ENCODE results near the gene SPNS2. TPM values are rescaled to one million over a fixed set of nuclear protein-coding genes. Genes with fewer than 3 reads are reported as not detected.

Gene SPNS2
- total and polyA plus RNA-seq, 4 experiments from 2014 or later, result 0.11 to 0.29 (median 0.18) TPM

DNA sequence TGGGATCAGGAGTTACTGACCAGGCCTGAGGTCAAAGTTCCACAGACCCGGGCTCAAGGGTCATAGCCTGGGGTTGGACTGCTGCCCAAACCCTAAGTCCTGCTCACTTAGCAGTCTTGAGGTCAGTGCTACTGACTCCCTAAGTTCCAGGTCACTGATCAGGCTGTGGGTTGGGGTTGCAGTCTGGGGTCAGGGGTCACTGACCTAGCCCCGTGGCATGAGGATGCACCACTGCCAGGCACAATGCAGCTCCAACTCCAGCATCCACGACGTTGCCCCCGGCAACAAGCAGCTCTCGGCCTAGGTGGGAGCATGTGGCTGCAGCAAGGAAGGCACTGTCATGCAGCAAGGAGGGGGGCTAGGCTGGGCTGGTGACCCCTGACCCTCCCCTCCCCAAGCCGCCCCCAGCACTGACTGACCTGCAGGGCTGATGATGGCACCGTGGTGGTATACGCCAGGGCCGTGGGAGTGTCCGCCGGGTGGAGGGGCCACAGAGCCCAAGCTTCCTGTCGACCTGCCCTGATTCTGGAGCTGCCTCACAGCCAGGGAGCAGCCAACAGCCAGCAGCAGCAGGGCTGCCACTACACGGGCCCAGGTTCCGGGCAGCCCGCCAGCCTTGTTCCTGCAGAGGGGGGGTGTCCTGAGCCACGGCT is 60.6 kb downstream of the SPNS2 start:
- no peak overlapping the region for H3K4me3 ChIP-seq (ENCODE audit: low read length in 2 of 2)
- H3K4me1 ChIP-seq (ENCODE audit: insufficient read depth, low read length), result peaks cover 31% of the 10 kb centered on the region
- Mint-ChIP-seq H3K27ac (no peak overlapping the region), H3K4me1 (peaks cover 28 to 49% (median 38%) of the 10 kb centered on the region in 4 donors), H3K36me3 (peaks cover 0 to 14% of the 10 kb centered on the region in 2 donors), H3K27me3 (no peaks in the 10 kb centered on the region), H3K9me3 (no peaks in the 10 kb centered on the region), H3K4me3 (no peak overlapping the region)
- no peaks in the 10 kb centered on the region for H3K9me3 ChIP-seq (ENCODE audit: control insufficient read depth in 1 of 2, low read length in 2 of 2)
- intact Hi-C loops (cut with micrococcal nuclease), result no loop called here
- POLR2A ChIA-PET (ENCODE audit: partially characterized antibody), result no interaction called here
- no peaks in the 10 kb centered on the region for H3K36me3 ChIP-seq (ENCODE audit: insufficient read depth, low read length)
- H3K27ac ChIP-seq (ENCODE audit: low read depth, low read length), result no peak overlapping the region
- H3K27me3 ChIP-seq (ENCODE audit: insufficient read depth, low read length), result no peaks in the 10 kb centered on the region
- CTCF ChIA-PET (ENCODE audit: partially characterized antibody), result no interaction called here
- DNase-seq, result no peak

DNA sequence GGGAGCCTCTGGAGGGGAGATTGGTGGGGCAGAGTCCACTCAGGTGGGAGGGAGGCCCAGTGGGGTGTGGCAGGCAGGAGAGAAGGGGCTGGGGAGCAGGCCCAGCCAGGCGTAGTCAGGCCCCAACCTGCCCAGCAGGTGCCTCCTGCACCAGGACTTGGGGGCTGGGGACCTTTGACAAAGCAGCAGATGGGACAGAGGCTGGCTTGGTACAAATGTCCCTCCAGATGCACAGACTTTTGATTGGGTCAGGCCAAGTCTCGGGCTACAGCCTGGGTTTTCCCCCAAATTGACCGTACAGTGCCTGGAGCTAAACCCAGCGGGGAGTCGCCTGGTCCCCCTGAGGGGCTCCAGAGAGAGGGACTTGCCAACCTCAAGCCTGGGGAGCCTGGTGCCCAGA is 61.3 kb downstream of the SPNS2 start:
- peaks cover 25% of the 10 kb centered on the region for H3K4me1 ChIP-seq (ENCODE audit: insufficient read depth, low read length)
- DNase-seq, result no peak
- CTCF ChIA-PET (ENCODE audit: partially characterized antibody), result no interaction called here
- intact Hi-C loops (cut with micrococcal nuclease), result no loop called here
- no peaks in the 10 kb centered on the region for H3K27me3 ChIP-seq (ENCODE audit: insufficient read depth, low read length)
- H3K36me3 Mint-ChIP-seq, result peaks cover 0 to 7% of the 10 kb centered on the region in 2 donors
- POLR2A ChIA-PET (ENCODE audit: partially characterized antibody), result no interaction called here
- H3K27ac ChIP-seq (ENCODE audit: low read depth, low read length), result no peak overlapping the region
- H3K27ac Mint-ChIP-seq, result peak overlapping the region in 1 of 7 donors; percentile 69
- H3K9me3 ChIP-seq (ENCODE audit: control insufficient read depth in 1 of 2, low read length in 2 of 2), result no peaks in the 10 kb centered on the region
- H3K4me1 Mint-ChIP-seq, result peaks cover 24 to 42% (median 33%) of the 10 kb centered on the region in 4 donors
- H3K36me3 ChIP-seq (ENCODE audit: insufficient read depth, low read length), result no peaks in the 10 kb centered on the region
- H3K9me3 Mint-ChIP-seq, result no peaks in the 10 kb centered on the region
- H3K4me3 ChIP-seq (ENCODE audit: low read length in 2 of 2), result no peak overlapping the region
- no peak overlapping the region for H3K4me3 Mint-ChIP-seq
- H3K27me3 Mint-ChIP-seq, result no peaks in the 10 kb centered on the region

GRCh38 chr17:4560421-4560820 is 61.7 kb downstream of the SPNS2 start, which contains the start of gene GGT6:
TSS of gene GGT6 (minus strand) at chr17:4560577. CDS start at chr17:4560521, 56 bp downstream.
- H3K4me3 Mint-ChIP-seq, result peak within 1 kb of the TSS in 1 of 8 donors; percentile 18

GRCh38 chr17:4560837-4561256 is 62.2 kb downstream of the SPNS2 start:
- Histone ChIP-seq H3K36me3 (ENCODE audit: insufficient read depth, low read length) (no peaks in the 10 kb centered on the region), H3K27ac (ENCODE audit: low read depth, low read length) (no peak overlapping the region), H3K27me3 (ENCODE audit: insufficient read depth, low read length) (no peaks in the 10 kb centered on the region), H3K4me1 (ENCODE audit: insufficient read depth, low read length) (peaks cover 29% of the 10 kb centered on the region), H3K9me3 (ENCODE audit: control insufficient read depth in 1 of 2, low read length in 2 of 2) (no peaks in the 10 kb centered on the region), H3K4me3 (ENCODE audit: low read length in 2 of 2) (no peak overlapping the region)
- ChIA-PET POLR2A (ENCODE audit: partially characterized antibody) (no interaction called here), CTCF (ENCODE audit: partially characterized antibody) (interaction anchor here (1.0 to 1.5 kb wide), 2 partner anchors 10 to 80 kb away, joined by 3 to 4 read pairs; no protein-coding TSS in a partner anchor)
- H3K27me3 Mint-ChIP-seq, result no peaks in the 10 kb centered on the region
- H3K4me3 Mint-ChIP-seq, result no peak overlapping the region
- intact Hi-C loops (cut with micrococcal nuclease), result no loop called here
- peak overlapping the region in 1 of 7 donors; percentile 8 for H3K27ac Mint-ChIP-seq
- no peaks in the 10 kb centered on the region for H3K36me3 Mint-ChIP-seq
- no peaks in the 10 kb centered on the region for H3K9me3 Mint-ChIP-seq
- peaks cover 26 to 40% (median 32%) of the 10 kb centered on the region in 4 donors for H3K4me1 Mint-ChIP-seq
- DNase-seq, result no peak

More at GRCh38 chr17:4560421-4560820, 61.7 kb downstream of the SPNS2 start, which contains the start of gene GGT6:
- H3K27me3 Mint-ChIP-seq, result no peaks in the 10 kb centered on the region
- H3K4me1 Mint-ChIP-seq, result peaks cover 25 to 40% (median 32%) of the 10 kb centered on the region in 4 donors
- no peak within 1 kb of the TSS for H3K4me3 ChIP-seq (ENCODE audit: low read length in 2 of 2)
- ChIA-PET CTCF (ENCODE audit: partially characterized antibody) (interaction anchor here (1.5 kb wide), 1 partner anchor 79 kb away, joined by 4 read pairs; no protein-coding TSS in a partner anchor), POLR2A (ENCODE audit: partially characterized antibody) (no interaction called here)
- H3K4me1 ChIP-seq (ENCODE audit: insufficient read depth, low read length), result peaks cover 28% of the 10 kb centered on the region
- H3K9me3 ChIP-seq (ENCODE audit: control insufficient read depth in 1 of 2, low read length in 2 of 2), result no peaks in the 10 kb centered on the region
- DNase-seq, result no peak
- H3K9me3 Mint-ChIP-seq, result no peaks in the 10 kb centered on the region
- no peaks in the 10 kb centered on the region for H3K27me3 ChIP-seq (ENCODE audit: insufficient read depth, low read length)
- intact Hi-C loops (cut with micrococcal nuclease), result no loop called here
- H3K36me3 ChIP-seq (ENCODE audit: insufficient read depth, low read length), result no peaks in the 10 kb centered on the region
- H3K27ac ChIP-seq (ENCODE audit: low read depth, low read length), result no peak within 1 kb of the TSS
- peaks cover 0 to 2% of the 10 kb centered on the region in 2 donors for H3K36me3 Mint-ChIP-seq
- H3K27ac Mint-ChIP-seq, result peak within 1 kb of the TSS in 2 of 7 donors; percentile 8 to 69

GRCh38 chr17:4562015-4562969 is 63.6 kb downstream of the SPNS2 start:
- H3K4me1 ChIP-seq (ENCODE audit: insufficient read depth, low read length), result peaks cover 23% of the 10 kb centered on the region
- H3K36me3 ChIP-seq (ENCODE audit: insufficient read depth, low read length), result no peaks in the 10 kb centered on the region
- Mint-ChIP-seq H3K36me3 (no peaks in the 10 kb centered on the region), H3K27me3 (peaks cover 0 to 1% of the 10 kb centered on the region in 2 donors), H3K9me3 (no peaks in the 10 kb centered on the region), H3K4me1 (peaks cover 24 to 40% (median 32%) of the 10 kb centered on the region in 4 donors), H3K27ac (peak overlapping the region; percentile 73 to 93 (median 86)), H3K4me3 (peak overlapping the region; percentile 28 to 75 (median 52))
- intact Hi-C loops (cut with micrococcal nuclease), result no loop called here
- H3K27ac ChIP-seq (ENCODE audit: low read depth, low read length), result no peak overlapping the region
- ChIA-PET POLR2A (ENCODE audit: partially characterized antibody) (no interaction called here), CTCF (ENCODE audit: partially characterized antibody) (interaction anchor here (0.6 to 5.4 kb wide), 4 partner anchors 8 to 372 kb away, joined by 3 to 25 read pairs (median 4); no protein-coding TSS in a partner anchor)
- no peaks in the 10 kb centered on the region for H3K9me3 ChIP-seq (ENCODE audit: control insufficient read depth in 1 of 2, low read length in 2 of 2)
- DNase-seq, result no peak
- H3K27me3 ChIP-seq (ENCODE audit: insufficient read depth, low read length), result no peaks in the 10 kb centered on the region
- H3K4me3 ChIP-seq (ENCODE audit: low read length in 2 of 2), result no peak overlapping the region

DNA sequence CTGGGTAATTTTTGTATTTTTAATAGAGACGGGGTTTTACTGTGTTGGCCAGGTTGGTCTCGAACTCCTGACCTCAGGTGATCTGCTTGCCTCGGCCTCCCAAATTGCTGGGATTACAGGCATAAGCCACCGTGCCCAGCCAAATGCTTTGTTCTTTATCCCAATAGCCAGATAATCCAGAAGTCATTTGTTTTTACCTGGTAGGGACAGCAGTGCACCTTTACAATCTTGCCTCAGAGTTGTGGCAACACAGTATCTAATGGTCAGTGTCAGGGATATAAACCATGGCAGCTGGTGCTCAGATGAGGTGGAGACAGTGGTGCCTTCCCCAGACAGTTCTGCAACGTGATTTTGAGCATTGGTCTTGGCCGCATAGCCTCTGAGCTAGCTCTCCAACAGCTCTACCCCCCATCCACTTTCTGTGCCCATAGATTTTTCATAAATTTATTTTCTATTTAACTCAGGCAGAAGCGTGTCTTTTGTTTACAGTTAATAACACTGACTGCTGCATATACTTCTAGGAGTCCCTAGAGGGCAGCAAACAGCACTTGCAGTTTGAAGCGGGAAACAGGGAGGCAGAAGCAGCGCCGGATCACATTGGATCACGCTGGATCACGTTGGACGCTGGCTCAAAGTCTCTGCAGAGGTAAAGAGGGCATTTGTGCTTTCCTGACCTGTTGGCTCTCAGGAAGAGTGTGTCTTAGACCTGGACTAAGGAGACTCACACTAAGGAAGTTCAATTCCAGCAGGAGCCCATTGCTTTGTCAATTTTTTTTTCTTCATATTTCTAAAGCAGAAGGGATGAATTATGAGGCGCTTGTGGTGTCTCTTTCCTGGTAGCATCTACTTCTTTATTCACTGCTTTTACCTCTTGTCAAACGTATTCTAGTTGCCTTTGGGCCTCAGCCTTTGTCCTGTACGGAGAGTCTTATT is 66.8 kb downstream of the SPNS2 start:
- H3K27ac ChIP-seq (ENCODE audit: low read depth, low read length), result no peak overlapping the region
- H3K9me3 ChIP-seq (ENCODE audit: control insufficient read depth in 1 of 2, low read length in 2 of 2), result no peaks in the 10 kb centered on the region
- H3K4me3 Mint-ChIP-seq, result peak overlapping the region in 7 of 8 donors; percentile 54 to 81 (median 74)
- intact Hi-C loops (cut with micrococcal nuclease), result loop anchor here (1.0 to 5.0 kb wide), 4 partner anchors 10 to 337 kb away; partner anchors contain the start of genes CHRNE and MYBBP1A
- DNase-seq, result peak; percentile 49 to 59 (median 56)
- H3K27ac Mint-ChIP-seq, result peak overlapping the region; percentile 8 to 77 (median 27)
- H3K36me3 Mint-ChIP-seq, result no peaks in the 10 kb centered on the region
- POLR2A ChIA-PET (ENCODE audit: partially characterized antibody), result interaction anchor here (1.0 to 1.1 kb wide), 2 partner anchors 11 to 17 kb away, joined by 3 to 4 read pairs; partner anchors contain the start of gene MYBBP1A
- H3K4me1 Mint-ChIP-seq, result peaks cover 27 to 47% (median 35%) of the 10 kb centered on the region in 4 donors
- H3K27me3 ChIP-seq (ENCODE audit: insufficient read depth, low read length), result no peaks in the 10 kb centered on the region
- peaks cover 0 to 1% of the 10 kb centered on the region in 2 donors for H3K27me3 Mint-ChIP-seq
- CTCF ChIA-PET (ENCODE audit: partially characterized antibody), result interaction anchor here (0.6 to 5.4 kb wide), 15 partner anchors 8 to 468 kb away, joined by 3 to 26 read pairs (median 3); partner anchors contain the start of genes MYBBP1A and SPNS3
- peaks cover 23% of the 10 kb centered on the region for H3K4me1 ChIP-seq (ENCODE audit: insufficient read depth, low read length)
- H3K36me3 ChIP-seq (ENCODE audit: insufficient read depth, low read length), result no peaks in the 10 kb centered on the region
- H3K9me3 Mint-ChIP-seq, result no peaks in the 10 kb centered on the region
- H3K4me3 ChIP-seq (ENCODE audit: low read length in 2 of 2), result no peak overlapping the region

Measured in CD4-positive, alpha-beta memory T cell (primary cell).